GM10266 (cell line): ENCODE data around the gene HS3ST6.

Experiments
- DNase-seq: peaks from one replicate; pipeline ENCODE4 v3.0.0; 2012; ENCODE audit errors: extremely low spot score
- CTCF ChIP-seq: IDR thresholded peaks from 2 replicates; pipeline ENCODE4 v1.5.1; 2012; ENCODE audit warnings: mild to moderate bottlenecking, low read depth; ENCODE audit not compliant: control insufficient read depth, insufficient read depth; ENCODE audit errors: missing control alignments

HS3ST6 gene

DNA sequence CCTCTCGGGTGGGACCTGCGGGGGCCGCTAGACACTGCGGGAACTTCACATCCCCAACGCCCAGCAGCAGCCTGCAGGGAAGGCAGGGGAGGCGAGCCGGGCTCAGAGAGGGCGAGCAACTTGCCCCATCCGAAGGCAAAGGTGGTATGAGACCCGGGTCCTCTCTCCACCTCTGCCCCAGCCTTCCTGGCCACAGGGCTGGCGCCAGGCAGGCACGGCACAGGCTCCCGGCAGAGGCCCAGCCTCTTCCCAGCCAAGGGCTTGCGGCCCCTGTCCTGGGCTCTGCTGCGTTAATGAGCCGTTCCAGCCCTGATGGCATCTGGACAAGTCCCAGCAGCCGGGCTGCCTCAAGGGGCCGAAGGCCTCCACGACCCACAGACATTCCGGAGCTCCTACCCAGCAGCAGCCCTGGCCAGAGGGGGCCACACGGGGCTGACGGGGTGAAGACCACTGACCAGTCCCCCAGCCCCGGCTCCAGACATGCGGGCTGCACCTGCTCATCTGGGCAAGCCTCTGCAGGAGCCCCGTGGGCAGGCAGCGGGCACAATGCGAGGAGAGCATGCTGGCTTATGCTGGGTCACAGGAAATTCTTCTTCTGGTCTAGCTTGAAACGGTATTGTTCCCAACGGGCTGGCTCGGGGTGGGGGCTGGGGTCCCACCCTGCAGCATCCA, 1.2 kb upstream of the HS3ST6 start:
- DNase-seq: no peak
- TF ChIP-seq CTCF: no peak

DNA sequence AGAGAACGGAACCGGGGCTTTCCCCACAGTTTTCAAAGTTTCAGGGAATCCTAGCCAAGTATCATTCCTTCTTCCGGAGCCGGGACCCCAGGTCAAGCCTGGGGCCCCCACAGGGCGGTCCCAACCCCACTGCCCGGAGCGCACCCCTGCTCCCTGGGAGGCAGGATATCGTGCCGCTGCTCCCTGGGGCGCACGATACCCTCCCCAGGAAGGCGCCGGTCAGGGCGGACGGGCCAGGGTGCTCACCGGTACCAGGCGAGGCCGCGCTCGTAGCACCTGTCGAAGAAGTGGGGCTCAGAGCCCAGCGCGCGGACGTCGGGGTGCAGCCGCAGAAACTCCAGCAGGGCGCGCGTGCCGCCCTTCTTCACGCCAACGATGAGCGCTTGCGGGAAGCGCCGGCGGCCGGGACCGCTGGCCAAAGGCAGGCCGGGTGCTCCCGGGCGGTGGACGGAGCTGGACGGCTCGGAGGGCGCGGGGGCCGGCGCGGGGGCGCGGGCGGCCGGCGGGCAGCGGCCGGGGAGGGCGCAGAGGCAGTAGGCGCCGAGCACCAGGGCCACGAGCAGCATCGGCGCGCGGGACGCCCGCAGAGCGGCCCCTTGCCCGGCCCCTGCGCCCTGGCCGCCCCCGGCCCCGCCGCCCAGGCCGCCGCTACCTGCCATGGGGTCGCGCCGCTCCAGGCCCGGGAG, 407 bp downstream of the HS3ST6 start:
- TF ChIP-seq CTCF: no peak
- DNase-seq: no peak

DNA sequence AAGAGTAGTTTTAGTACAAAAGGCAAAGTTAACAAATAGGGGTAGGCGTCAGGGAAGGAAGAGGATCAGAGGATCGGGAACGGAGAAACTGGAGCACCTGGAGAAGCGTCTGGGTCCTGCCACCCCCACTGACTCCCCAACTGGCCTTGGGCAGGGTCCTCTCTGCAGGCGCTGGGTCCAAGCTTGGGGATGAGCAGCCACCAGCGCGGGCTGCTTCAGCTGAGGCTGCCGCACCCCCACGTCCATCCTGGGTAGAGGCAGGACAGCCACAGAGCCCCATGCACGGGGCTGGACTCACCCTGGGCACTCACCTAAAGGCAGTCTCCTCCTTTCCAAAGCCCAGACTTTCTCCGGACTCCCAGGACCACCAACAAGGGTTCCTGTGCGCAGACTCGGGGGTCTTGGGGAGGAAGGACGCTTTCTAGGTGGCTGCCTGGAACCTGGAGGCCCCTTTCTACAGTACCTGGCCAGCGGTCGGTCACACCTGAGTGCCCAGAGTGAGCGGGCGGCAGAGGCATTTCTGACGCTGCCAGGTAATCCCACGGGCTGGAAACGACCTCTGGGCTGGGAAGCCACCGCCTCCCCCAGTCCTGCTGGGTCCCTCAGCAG, 1.1 kb downstream of the HS3ST6 start:
- no peak for DNase-seq
- TF ChIP-seq CTCF: no peak

DNA sequence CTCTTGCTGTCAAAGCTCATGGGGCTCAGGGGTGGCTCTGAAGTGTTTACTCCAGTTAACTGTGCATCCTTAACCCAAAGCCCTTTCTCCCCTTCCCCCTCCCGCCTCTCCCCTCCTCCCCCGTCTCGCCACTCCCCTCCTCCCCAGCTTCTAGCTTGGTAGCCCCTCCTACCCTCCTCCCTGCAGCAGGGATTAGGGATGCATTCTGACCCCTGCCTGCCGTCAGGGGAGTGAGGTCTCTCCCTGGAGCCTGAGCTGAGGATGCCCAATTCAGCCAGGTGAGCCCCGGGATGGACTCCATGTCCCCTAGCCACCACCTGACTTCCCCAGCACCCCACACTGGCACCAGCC, 1.6 kb downstream of the HS3ST6 start:
- no peak for TF ChIP-seq CTCF
- DNase-seq: no peak

DNA sequence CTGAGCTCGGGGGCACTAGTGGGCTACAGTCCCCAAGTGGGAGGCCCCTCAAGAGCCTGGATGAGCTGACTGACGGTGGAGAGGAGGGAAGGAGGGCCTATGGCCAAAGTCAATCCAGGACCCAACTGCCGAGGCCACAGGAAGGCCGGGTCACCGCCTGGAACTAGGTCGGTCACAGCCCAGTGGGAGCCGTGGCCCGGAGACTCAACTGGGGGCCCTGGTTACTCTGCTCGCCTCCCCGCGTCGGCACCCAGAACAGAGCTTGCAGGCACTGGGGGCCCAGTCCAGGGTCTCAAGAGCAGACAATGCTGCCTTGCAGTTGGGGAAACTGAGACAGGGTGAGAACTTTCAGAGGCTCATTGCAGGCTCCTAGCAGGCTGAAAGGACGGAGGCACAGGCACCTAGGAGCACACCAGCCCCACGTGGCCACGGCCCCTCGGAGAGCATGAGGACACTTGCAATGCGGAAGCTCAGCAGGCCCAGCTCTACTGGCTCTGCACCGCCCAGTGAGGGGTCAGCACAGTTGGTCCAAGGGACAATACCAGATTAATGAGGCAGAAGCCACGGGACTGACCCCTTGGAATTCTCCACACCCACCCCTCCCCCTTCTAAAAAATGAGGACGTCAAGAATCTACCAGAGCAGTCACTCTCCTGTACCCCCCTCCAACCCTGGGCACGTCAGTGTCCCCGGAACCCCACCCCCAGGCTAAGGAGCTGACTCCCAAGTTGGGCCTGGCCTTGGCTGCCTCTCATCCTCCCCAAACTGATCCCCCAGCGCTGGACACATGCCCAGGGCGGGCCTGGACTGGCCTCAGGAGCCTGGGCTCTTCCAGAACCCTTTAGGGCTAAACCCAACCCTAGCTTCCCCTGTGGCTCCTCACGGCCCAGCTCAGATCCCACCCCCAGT, 2.2 kb downstream of the HS3ST6 start:
- DNase-seq: no peak
- TF ChIP-seq CTCF: no peak

DNA sequence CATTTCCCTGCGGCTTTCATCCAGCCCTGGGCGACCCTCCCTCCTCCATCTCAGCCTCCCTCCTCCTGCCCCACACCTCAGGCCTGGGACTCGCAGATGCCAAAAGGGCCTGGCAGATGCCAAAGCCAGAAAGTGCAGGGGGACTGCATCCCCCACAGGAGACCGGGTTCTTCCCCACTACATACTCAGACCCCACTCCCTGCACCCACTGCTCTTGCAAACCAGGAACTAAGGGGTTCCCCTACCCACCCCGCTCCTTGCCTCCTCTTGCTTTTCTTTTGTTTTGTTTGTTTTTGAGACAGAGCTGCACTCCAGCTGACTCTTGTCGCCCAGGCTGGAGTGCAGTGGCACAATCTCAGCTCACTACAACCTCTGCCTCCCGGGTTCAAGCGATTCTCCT, 3.2 kb downstream of the HS3ST6 start:
- no peak for TF ChIP-seq CTCF
- no peak for DNase-seq

- DNase-seq: no peak
- no peak for TF ChIP-seq CTCF
Observed at GRCh38 chr16:1914084-1914608, 4.1 kb downstream of the HS3ST6 start.
